ENCODE measurements around the gene KLHDC1.
A peak's percentile ranks its signal among the peaks of the same experiment; 100 is the strongest.
"Not testable (repeated sequence)": the region's sequence is repeated elsewhere in the genome, so short reads cannot be mapped to it uniquely, and the experiment has no call there.

The KLHDC1 gene, protein sequence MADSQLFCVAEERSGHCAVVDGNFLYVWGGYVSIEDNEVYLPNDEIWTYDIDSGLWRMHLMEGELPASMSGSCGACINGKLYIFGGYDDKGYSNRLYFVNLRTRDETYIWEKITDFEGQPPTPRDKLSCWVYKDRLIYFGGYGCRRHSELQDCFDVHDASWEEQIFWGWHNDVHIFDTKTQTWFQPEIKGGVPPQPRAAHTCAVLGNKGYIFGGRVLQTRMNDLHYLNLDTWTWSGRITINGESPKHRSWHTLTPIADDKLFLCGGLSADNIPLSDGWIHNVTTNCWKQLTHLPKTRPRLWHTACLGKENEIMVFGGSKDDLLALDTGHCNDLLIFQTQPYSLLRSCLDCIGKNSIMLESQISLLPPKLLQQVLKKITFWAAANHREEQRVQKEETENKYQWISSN

DNA sequence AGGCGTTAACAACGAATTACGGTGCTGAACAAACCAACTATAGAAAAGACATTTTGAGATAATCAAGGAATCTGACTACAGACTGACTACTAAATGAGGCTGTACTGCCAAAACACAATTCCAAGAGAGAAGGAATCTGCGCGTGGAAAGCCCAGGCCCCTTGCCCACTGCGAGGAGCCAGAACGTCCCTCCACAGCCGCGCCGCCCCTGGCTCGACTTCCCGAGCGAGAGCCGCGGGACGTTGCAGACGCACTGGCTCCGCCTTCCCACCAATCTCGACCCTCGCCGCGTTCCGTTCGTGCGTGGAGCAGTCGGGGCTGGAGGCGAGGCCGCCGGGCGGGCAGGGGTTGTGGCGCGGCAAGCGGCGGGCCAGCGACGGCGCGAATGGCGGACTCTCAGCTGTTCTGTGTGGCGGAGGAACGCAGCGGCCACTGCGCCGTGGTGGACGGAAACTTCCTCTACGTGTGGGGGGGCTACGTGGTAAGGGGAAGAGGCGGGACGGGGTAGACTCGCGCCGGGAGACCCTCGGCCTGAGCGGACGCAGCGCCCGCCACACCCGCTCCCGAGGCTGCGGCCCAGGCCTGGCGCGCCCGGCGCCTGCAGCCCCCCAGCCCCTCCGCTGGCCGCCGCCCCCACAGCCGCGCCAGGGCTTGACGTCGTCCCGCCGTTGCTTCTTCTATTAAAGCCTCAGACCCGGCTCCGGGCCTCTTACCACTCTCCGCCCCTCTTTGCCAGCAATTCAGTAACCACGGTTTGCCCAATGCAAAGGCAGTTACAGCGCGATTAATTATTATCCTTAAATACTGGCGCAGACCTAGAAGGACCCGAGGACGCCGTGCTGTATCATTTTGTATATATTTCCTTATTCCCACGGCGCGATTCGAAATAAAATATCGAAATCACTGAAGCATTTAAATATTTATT is at the start of gene KLHDC1:
TSS of gene KLHDC1 (plus strand) at position 310 of the 924 bp plus-strand sequence. CDS start at position 385, 75 bp downstream.
- DNase-seq = peak; percentile 88

DNA sequence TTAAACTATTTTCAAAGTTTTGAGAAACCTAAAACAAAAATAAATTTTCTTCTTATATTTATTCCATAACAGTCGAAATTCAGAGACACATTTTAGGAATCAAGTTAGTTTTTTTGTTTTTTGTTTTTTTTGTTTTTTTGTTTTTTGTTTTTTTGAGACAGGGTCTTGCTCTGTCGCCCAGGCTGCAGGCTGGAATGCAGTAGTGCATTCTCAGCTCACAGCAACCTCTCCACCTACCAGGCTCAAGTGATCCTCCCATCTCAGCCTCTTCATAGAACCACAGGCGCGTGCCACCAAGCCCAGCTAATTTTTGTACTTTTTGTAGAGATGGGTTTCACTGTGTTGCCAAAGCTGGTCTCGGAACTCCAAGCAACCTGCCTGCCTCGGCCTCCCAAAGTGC is 39.4 kb upstream of the KLHDC1 start:
- no peak for DNase-seq

DNA sequence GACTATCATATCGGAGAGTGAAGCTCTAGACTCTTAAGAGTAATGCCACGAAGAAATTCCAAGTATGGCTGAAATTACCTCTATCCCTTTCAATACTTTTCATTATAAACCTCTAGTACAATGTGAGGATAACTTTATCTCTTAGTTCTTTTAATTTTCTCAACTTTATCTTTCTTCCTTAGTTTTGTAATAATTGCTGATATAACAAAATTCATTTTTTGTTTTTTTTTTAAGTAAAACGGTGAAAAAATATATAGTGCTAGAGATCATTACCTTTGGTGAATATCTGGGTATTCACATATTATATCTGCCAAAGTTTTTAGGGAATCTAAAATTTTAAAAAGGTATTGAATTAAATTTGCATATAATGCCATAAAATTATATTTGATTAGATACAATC is 38.4 kb upstream of the KLHDC1 start:
- DNase-seq = no peak

DNA sequence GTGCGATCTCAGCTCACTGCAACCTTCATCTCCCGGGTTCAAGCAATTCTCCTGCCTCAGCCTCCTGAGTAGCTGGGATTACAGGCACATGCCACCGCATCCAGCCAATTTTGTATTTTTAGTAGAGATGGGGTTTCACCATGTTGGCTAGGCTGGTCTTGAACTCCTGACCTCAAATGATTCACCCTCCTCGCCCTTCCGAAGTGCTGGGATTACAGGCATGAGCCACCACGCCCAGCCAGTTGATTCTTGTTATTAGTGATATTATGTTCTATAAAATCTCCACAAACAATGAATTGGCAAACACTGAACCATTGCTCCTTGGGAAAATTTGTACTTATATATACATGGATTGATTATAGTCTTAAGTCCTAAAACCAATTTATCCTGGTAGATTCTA is 35.4 kb upstream of the KLHDC1 start:
- DNase-seq = not testable (repeated sequence)

DNA sequence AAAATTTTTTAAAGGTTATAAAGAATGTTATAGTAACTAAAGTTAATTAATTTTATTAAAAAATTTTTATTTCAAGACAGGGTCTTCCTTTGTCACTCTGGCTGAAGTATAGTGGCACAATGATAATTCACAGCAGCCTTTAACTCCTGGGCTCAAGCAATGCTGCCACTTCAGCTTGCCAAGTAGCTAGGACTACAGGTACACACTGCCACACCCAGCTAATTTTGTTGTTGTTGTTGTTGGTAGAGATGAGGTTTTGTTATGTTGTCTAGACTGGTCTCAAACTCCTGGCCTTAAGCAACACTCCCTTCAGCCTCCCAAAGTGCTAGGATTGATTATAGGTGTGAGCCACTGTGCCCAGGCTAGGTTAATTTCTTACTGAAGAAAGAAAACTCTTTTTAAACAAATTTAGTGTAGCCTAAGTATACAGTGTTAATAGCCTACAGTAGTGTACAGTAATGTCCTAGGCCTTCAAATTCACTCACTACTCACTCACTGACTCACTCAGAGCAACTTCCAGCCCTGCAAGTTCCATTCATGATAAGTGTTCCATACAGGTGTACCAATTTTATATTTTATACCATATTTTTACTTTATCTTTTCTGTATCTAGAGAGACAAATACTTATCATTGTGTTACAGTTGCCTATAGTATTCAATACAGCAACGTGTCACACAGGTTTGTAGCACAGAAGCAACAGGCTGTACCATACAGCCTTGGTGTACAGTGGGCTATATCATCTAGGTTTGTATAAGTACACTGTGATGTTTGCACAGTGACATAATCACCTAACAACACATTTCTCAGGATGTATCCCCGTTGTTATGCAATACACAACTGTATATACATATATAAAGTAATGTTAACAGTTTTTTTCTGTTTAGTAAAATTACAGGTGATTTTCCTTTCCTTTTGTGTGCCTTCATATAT is 33.1 kb upstream of the KLHDC1 start:
- DNase-seq = peak; percentile 26

DNA sequence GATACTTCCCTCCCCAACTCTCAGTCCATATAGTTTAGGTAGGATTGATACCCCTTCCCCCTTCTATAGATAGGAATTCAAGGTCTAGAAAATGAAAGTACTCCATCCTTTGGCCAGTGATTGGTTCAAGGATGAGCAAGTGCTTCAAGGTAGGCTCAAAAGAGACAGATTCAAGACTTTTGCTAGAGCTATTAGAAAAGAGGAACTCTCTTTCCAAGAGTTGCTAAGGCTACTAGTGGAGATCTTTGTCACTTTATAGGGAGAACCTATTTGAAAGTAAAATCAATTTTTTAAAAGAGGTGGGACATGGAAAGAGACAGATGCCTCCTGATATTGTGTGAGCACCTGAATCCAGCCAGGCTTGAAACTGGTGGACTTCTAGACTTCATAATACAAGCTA is 22.4 kb upstream of the KLHDC1 start:
- no peak for DNase-seq

DNA sequence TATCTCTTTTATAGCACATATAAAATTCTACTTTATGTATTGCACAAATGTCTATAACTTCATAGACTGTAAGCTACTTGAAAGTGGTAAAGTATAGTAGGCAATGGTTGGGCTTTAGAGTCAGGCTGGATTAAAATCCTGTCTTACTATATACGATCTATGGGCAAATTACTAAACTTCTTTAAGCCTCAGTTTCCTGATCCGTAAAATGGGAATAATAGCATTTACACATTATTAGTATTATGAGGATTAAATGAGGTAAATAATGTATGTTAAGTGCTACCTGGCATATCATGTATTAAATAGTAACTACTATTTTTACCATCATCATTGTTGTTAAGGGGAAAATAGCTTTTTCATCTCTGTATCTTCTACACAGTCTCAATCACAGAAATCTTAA is 19.3 kb upstream of the KLHDC1 start:
- DNase-seq = no peak

DNA sequence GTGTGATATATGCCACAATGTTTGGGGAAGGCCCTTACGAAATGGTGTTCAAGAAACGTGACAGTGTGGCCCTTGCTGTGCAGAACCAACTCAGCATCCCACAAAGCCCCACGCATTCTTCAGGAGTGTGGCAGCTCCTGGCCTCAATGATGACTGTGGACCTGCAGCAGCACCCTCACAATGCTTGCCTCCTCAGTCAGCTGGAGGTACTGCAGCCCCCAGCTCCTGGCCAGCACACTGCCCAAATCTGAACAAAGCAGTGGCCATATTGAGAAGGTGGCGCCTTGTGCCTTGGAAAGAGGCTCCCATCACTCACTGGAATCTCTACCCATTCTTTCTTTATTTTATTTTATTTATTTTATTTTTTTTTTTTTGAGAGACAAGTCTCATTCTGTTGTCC is 15.3 kb upstream of the KLHDC1 start:
- no peak for DNase-seq

DNA sequence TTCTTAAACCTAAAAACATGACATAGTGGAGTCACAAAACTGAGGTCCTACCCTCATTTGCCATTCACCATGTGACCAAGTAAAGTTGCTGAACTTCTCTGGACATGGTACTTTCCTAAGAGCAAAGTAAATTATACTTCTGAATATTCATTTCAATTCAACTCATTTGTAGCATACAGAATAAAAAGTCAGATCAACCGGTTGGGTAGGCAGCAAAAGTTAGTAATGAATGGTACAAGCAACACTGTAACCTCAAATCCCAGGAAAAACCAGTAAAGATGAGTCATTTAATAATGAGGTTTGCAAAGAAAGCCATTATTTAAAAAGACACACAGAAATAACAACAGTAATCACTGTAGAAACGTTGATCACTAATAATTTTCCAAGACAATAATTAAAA is 13.6 kb upstream of the KLHDC1 start:
- no peak for DNase-seq

DNA sequence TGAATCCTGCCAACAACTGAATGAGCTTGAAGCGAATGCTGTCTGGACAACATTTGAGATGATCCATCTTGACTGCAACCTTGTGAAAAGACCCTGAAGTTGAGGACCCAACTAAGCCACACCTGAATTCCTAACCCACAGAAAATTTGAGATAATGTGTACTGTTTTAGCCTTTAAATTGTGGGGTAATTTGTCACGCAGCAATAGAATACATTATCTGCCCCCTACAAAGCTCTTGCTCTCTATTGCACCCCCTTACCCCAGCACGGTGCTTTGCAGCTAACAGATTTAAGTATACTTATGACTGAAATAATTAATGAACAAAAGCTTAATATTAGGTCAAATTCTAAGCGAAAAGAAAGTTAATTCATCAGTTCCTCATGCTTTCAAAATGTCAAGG is 6.5 kb upstream of the KLHDC1 start:
- no peak for DNase-seq

DNA sequence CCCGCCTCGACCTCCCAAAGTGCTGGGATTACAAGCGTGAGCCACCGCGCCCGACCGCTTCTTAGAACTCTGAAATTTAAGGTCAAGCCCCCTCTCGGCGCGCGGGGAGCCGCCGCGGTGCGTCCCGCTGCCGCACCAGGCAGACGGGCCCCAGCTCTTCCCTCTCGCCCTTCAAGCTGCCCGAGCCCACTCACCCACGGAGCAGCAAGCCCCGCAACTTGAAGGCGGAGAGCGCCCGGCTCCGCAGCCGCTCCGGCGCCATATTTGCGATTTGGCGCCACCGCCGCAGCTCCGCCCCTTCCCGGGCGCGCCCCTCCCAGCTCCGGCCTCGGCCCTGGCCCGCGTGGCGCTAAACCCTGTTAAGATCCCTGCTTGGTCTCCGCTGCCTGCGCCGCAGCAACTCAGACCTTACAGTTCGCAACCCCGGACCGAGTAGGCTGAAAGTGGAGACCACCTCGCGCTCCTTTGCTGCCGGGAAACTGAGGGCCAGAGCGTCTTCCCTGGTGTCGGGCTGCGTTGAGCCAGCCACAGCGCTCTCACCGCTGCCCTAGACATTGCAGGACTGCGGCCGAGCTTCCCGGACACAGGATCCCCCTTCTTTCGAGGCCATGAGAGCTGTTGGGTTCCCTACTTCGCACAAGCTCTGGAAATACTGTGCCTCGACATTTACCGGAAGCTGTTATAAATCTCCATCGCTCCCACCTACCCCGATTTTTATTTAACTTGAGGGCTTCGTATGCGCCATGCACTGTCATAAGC is 4.8 kb upstream of the KLHDC1 start, which contains the start of gene POLE2:
TSS of gene POLE2 (minus strand) at position 273 of the 759 bp plus-strand sequence. CDS start at position 262, 11 bp downstream.
- peak; percentile 91 for DNase-seq

DNA sequence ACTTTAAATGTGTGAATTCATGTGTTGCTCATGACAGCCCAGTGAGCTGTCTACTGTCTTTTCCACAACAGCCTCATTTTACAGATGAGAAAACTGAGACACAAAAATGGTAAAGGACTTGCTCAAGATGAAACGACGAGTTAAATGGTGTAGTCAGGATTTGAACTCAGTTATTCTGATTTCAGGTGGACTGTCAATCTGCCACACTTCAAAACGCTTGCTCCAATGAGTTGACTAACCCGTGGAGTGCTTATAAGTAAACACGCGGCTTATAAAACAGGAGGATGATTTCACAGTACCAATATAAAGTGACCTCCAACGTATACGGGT is 4.3 kb upstream of the KLHDC1 start:
- peak; percentile 46 for DNase-seq

DNA sequence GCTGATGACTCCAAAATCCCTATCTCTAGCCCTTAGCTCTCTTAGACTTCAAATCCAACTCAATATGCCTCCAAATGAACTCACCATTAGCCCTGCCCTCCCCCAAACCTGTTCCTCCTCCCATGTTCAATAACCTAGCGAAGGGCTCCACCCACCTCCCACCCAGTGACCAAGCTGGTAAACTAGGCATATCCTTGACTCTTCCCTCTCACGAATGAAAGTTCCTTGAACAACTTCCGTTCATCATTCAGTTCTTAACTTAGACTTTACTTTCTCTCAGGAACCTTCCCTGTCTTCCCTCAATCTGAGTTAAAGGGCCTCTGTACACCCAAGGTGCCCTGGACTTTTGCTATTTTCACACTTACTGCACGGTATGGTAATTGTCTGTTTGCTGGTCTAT is 1.9 kb upstream of the KLHDC1 start:
- DNase-seq = no peak

DNA sequence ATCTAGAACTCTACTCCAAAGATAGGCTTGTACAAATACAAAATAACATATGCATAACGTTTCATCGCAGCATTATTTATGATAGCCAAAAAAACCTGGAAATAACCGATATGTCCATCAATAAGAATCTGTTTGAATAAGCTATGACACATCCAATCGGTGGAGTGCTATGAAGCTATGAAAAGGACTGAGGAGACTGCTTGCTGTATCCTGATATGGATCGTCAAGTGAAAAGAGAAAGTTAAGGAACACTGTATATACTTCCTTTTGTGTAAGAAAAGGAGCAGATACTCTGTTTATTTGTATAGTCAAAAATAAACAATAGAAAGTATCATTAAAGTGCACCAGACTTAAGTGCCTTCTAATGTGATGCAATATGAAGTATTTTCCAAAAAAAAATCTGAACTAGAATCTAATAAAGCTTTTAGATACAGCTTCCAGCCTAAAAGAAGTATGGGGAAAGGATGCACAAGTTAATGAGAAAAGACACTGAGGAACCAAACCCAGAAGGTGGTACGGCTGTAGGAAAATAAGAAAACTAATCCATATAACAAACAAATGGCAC is 645 bp upstream of the KLHDC1 start:
- DNase-seq = no peak

DNA sequence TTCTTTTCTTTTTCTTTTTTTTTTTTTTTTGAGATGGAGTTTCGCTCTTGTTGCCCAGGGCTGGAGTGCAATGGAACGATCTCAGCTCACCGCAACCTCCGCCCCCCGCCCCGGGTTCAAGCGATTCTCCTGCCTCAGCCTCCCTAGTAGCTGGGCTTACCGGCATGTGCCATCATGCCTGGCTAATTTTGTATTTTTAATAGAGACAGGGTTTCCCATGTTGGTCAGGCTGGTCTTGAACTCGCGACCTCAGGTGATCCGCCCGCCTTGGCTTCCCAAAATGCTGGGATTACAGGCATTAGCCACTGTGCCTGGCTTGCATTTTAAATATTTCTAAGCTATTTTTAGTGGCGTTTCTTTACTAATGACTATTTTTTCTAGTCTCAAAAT is 810 bp downstream of the KLHDC1 start:
- DNase-seq = not testable (repeated sequence)

DNA sequence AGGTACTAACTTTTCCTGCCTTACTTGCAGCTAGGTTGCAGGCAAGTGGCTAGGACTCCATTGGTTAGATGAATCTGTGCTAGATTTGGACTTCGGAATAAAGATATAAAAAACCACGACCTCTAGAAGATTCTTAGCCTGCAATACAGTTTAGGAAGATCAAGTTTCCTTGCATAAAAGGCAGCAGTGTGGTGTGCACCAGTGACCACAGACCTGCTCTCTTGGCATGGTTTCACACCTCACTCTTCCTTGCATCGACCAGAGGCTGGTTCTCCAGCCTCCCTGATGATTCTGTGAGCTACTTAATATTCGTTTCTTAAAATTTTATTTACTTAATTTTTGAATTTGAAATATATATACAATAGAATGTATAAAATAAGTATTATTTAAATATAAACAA is 9.8 kb downstream of the KLHDC1 start:
- no peak for DNase-seq

DNA sequence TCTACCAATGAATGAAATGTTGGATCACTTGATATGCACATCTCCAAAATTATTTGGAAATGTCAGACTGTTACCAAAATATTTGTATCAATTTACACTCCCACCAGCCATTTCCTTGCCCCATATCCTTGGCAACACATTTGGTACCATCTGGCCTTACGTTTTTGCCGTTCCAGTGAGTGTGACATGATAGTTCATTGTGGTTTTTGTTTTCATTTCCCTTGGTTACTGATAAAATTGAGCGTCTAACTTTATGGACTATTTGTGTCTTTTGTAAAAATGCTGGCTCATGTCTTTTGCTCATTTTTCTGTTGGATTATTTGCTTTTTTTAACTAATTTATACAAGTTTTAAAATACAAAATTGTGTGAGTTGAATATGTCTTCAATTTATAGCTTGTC is 11.0 kb downstream of the KLHDC1 start:
- peak; percentile 13 for DNase-seq

DNA sequence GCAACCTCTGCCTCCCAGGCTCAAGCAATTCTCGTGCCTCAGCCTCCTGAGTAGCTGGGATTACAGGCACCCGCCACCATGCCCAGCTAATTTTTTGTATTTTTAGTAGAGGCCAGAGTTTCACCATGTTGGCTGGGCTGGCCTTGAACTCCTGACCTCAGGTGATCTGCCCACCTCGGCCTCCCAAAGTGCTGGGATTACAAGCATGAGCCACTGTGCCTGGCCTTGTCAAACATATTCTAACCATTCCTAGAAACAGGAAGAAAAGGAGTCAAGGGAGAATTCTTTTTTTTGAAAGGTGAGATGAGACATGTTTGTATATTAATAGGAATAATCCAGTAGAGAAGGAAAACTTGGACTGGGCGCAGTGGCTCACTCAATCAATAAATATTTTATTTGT is 11.6 kb downstream of the KLHDC1 start:
- DNase-seq = not testable (repeated sequence)

DNA sequence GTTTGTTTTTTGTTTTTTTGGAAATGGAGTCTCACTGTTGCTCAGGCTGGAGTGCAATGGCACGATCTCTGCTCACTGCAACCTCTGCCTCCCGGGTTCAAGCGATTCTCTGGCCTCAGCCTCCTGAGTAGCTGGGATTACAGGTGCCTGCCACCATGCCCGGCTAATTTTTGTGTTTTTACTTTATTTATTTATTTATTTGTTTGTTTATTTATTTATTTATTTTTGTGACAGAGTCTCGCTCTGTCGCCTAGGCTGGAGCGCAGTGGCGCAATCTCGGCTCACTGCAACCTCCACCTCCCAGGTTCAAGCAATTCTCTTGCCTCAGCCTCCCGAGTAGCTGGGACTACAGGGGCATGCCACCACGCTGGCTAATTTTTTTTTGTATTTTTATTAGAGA is 18.1 kb downstream of the KLHDC1 start:
- not testable (repeated sequence) for DNase-seq

DNA sequence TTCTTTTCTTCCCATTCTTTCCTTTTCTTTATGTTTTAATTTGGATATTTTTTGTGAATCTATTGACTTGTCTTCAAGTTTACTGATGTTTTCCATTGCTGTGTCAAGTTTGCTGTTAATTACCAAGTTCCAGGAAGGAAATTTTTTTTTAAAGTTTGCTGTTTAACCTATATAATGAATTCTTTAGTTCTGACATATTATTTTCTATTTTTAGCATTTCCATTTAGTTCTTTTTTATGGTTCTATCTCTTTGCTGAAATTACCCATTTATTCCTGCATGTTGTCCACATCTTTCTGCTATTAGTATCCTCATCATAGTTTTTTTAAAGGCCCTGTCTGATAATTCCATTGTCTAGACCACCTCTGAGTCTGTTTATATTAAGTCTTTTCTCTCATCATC is 27.8 kb downstream of the KLHDC1 start:
- no peak for DNase-seq

DNA sequence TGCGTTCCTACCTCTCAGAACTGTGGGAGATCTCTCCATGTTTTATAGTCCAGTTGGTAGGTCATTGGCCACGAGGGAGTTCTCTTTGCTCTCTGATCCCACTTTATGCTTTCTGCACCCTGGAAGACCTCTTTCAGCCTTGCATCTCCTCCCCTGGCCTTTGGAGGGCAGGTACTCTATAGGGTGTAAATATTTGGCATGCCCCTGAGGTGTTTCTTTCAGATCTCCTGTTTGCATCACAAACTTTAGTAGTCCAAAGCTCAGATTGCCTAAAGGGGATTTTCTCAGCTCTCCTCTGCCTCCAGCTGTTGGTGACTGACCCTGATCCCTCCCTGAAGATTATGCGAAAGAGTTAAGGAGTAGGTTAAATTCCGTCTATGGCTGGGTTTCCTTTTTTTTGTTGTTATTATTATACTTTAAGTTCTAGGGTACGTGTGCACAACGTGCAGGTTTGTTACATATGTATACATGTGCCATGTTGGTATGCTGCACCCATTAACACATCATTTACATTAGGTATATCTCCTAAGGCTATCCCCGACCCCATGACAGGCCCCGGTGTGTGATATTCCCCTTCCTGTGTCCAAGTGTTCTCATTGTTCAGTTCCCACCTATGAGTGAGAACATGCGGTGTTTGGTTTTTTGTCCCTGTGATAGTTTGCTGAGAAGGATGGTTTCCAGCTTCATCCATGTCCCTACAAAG is 29.0 kb downstream of the KLHDC1 start:
- DNase-seq = not testable (repeated sequence)

Measured in NCI-H69 (cell line).